Measurements from ENCODE around the gene CREG1.

The CREG1 gene

DNA sequence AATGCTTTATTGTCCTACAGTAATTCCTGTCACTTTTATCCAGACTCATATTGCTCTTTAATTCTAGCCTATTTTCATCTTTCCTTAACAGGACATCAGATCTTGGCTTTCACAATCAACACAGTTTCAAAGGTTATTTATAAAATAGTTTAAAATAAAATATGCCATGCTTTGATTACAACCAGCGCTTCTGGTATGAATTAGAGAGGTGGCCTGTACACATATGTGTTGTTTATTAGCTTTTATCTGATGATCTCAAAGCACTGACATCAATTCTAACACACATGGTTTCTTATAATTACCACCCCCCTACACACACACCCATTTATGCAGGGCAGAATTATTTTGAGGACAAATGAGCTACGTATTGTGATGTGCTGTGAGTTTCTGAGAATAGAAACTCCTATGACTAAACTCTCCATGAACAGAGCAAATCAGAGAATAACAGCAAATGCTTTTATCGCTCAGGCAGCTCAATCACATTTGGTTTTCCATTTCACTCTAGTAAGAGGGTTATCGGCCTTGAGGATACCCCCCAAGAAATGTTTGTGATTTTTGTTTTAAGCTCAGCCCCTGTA lies 53.2 kb downstream of the CREG1 start:
- intact Hi-C loops (cut with micrococcal nuclease) = no loop called here
- Mint-ChIP-seq H3K36me3 (ENCODE audit: low read depth) (no peaks in the 10 kb centered on the region), H3K27me3 (peaks cover 15% of the 10 kb centered on the region), H3K27ac (no peak overlapping the region), H3K4me3 (no peak overlapping the region), H3K9me3 (no peaks in the 10 kb centered on the region), H3K4me1 (ENCODE audit: low read depth) (peaks cover 8% of the 10 kb centered on the region)

DNA sequence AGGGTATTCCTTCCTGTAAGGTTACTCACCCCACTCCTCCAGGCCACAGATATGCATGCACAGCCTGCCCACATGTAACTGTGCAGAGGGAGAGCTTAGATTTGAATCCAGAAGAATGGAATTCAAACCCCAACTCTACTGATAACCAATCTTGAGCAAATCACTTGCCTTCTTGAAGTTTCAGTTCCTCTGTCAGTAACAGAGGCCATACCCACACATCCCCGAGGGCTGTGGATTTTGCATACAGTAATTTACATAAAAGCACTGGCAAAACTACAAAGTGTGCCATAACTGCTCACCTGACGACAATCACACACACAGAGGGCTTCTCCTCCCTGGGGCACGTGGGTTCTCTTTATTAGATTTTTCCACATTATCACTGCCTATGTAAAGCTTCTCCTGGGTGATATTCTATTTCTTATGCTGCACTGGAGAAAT lies 53.9 kb downstream of the CREG1 start:
- intact Hi-C loops (cut with micrococcal nuclease) = no loop called here
- H3K4me3 Mint-ChIP-seq = no peak overlapping the region
- H3K4me1 Mint-ChIP-seq (ENCODE audit: low read depth) = peaks cover 8% of the 10 kb centered on the region
- H3K27me3 Mint-ChIP-seq = peaks cover 15% of the 10 kb centered on the region
- H3K9me3 Mint-ChIP-seq = no peaks in the 10 kb centered on the region
- no peaks in the 10 kb centered on the region for H3K36me3 Mint-ChIP-seq (ENCODE audit: low read depth)
- no peak overlapping the region for H3K27ac Mint-ChIP-seq

DNA sequence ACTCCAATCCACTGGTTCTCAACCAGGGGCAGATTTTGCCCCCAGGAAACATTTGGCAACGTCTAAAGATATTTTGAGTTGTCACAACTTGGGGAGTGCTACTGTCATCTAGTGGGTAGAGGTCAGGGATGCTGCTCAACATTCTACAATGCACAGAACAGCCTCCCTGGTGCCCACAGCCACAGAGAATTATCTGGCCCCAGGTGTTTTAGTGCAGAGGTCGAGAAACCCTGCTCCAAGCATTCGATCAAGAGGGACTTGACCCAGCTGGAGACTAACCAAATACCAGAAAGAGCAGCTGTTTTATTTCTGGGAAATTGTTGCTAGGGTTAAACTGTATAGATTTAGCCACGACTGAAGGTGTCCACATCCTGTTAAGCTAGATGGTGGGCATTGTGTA lies 54.5 kb downstream of the CREG1 start:
- intact Hi-C loops (cut with micrococcal nuclease) = no loop called here
- H3K4me1 Mint-ChIP-seq (ENCODE audit: low read depth) = peaks cover 8% of the 10 kb centered on the region
- no peaks in the 10 kb centered on the region for H3K36me3 Mint-ChIP-seq (ENCODE audit: low read depth)
- no peak overlapping the region for H3K4me3 Mint-ChIP-seq
- peaks cover 15% of the 10 kb centered on the region for H3K27me3 Mint-ChIP-seq
- H3K27ac Mint-ChIP-seq = no peak overlapping the region
- H3K9me3 Mint-ChIP-seq = no peaks in the 10 kb centered on the region

- peaks cover 19% of the 10 kb centered on the region for H3K27me3 Mint-ChIP-seq
- intact Hi-C loops (cut with micrococcal nuclease) = no loop called here
- H3K36me3 Mint-ChIP-seq (ENCODE audit: low read depth) = no peaks in the 10 kb centered on the region
- H3K27ac Mint-ChIP-seq = no peak overlapping the region
- no peaks in the 10 kb centered on the region for H3K9me3 Mint-ChIP-seq
- H3K4me1 Mint-ChIP-seq (ENCODE audit: low read depth) = peaks cover 8% of the 10 kb centered on the region
- H3K4me3 Mint-ChIP-seq = no peak overlapping the region
Observed at GRCh38 chr1:167496797-167497619, 56.6 kb downstream of the CREG1 start.

DNA sequence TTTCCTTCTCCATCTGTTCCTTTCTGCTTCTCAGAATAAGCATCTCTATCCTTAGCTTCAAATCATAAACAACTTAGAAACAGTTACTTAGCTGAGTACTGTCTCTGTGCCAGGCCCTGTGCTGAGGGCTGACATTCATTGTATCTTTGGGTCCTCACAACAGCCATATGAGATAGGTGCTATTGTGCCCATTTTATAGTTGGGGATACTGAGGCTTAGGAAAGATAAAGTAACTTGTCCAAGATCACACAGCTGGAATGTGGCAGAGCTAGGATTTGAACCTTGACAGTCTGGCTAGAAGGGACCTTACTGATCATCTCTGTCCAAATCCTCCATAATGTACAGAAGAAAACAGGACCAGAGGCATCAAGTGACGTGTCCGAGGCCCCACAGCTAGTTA lies 60.2 kb downstream of the CREG1 start:
- H3K27me3 Mint-ChIP-seq = peaks cover 17% of the 10 kb centered on the region
- no peaks in the 10 kb centered on the region for H3K9me3 Mint-ChIP-seq
- intact Hi-C loops (cut with micrococcal nuclease) = no loop called here
- H3K4me3 Mint-ChIP-seq = no peak overlapping the region
- no peak overlapping the region for H3K27ac Mint-ChIP-seq
- H3K36me3 Mint-ChIP-seq (ENCODE audit: low read depth) = no peaks in the 10 kb centered on the region
- no peaks in the 10 kb centered on the region for H3K4me1 Mint-ChIP-seq (ENCODE audit: low read depth)

DNA sequence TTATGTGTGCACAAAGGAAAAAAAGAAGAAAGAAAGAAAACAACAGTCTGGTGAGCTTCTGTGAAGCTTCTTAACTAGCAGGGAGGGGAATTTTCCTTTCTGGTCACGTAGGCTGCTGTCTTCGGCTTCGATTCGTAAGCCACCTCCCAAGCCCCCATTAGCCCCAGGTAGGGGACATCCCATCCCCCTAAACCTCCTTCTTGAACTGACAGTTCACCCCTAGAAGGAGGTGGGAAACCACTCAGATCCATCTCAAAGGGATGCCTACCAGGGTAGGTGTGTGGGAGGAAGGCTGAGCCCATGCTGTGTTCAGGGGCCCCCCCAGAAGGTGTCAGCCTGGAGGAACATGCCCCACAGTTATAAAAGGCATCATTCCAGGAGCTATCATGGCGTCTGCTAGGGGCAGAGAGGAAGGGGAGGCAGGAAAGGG lies 61.1 kb downstream of the CREG1 start:
- Mint-ChIP-seq H3K27me3 (peaks cover 12% of the 10 kb centered on the region), H3K27ac (no peak overlapping the region), H3K36me3 (ENCODE audit: low read depth) (no peaks in the 10 kb centered on the region), H3K9me3 (no peaks in the 10 kb centered on the region), H3K4me3 (no peak overlapping the region), H3K4me1 (ENCODE audit: low read depth) (no peaks in the 10 kb centered on the region)
- intact Hi-C loops (cut with micrococcal nuclease) = no loop called here

DNA sequence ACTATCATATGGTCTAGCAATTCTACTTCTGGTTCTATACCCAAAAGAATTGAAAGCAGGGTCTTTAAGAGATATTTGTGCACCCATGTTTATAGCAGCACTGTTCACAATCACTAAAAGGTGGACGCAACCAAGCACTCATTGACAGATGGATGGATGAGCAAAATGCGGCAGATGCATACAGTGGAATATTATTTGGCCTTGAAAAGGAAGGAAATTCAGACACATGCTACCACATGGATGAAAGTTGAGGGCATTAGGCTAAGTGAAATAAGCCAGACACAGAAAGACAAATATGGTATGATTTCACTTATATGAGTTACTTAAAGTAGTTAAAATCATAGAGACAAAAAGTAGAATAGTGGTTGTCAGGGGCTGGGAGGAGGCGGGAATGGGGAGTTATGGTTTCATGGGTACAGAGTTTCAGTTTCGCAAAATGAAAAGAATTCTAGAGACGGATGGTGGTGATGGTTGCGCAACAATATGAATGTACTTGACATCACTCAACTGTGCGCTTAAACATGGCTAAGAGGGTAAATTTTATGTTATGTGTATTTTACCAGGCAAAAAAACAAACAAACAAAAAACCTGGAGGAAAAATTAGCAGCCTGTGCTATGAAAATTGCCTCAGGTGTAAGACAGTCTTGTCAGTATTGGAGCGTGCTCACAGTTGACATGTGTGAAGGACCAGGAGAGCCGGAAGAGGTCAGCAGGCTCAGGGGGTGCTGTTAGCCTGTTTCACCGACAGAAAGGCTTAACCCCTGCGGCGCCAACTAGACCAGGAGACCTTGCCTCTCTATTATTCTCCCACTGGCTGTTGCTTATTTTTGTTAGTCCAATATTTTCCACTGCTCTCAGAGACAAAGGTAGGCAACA lies 61.7 kb downstream of the CREG1 start:
- Mint-ChIP-seq H3K4me3 (no peak overlapping the region), H3K9me3 (no peaks in the 10 kb centered on the region), H3K27me3 (peaks cover 12% of the 10 kb centered on the region), H3K36me3 (ENCODE audit: low read depth) (no peaks in the 10 kb centered on the region), H3K4me1 (ENCODE audit: low read depth) (no peaks in the 10 kb centered on the region), H3K27ac (no peak overlapping the region)
- intact Hi-C loops (cut with micrococcal nuclease) = no loop called here

Data from dendritic cell treated with granulocyte-macrophage colony-stimulating factor and Interleukin-4, amounts not matched to agents 40 ng/mL and 50 ng/mL, for 4 days (primary cell).